KMS-11 (cell line): ENCODE measurements around the gene CELSR3.

ENCODE experiments used
- H2AFZ ChIP-seq: fragments of 200-600 bp; sonication (generic); 2 replicates; pipeline ENCODE4 v1.6.1; 2016; ENCODE audit warnings: antibody characterized with exemption, mixed run types, low read depth
- H3K27ac ChIP-seq: fragments of 200-600 bp; sonication (generic); 2 replicates; pipeline ENCODE4 v1.6.1; 2016; ENCODE audit warnings: mild to moderate bottlenecking, mixed run types
- H3K27me3 ChIP-seq: fragments of 200-600 bp; sonication (generic); 2 replicates; pipeline ENCODE4 v1.6.1; 2017; ENCODE audit warnings: mild to moderate bottlenecking, low read depth, mixed run types, moderate library complexity; ENCODE audit not compliant: insufficient read depth
- H3K36me3 ChIP-seq: fragments of 200-600 bp; sonication (generic); 2 replicates; pipeline ENCODE4 v1.6.1; 2017; ENCODE audit warnings: mild to moderate bottlenecking, mixed run types; ENCODE audit not compliant: insufficient read depth
- H3K4me1 ChIP-seq: fragments of 200-600 bp; sonication (generic); 2 replicates; pipeline ENCODE4 v1.6.1; 2016; ENCODE audit warnings: mild to moderate bottlenecking, low read depth, mixed run types; ENCODE audit not compliant: poor library complexity, severe bottlenecking
- H3K4me2 ChIP-seq: fragments of 200-600 bp; sonication (generic); 2 replicates; pipeline ENCODE4 v1.7.0; 2016; ENCODE audit warnings: mild to moderate bottlenecking, mixed run types
- H3K4me3 ChIP-seq: fragments of 200-600 bp; sonication (generic); IDR thresholded peaks from 2 replicates; pipeline ENCODE4 v1.6.1; 2017; ENCODE audit warnings: low read depth, low read length, mixed read lengths; ENCODE audit not compliant: insufficient read depth
- H3K79me2 ChIP-seq: fragments of 200-600 bp; sonication (generic); 2 replicates; pipeline ENCODE4 v1.6.1; 2016; ENCODE audit warnings: low read depth, mixed run types; ENCODE audit not compliant: insufficient read depth
- H3K9ac ChIP-seq: fragments of 200-600 bp; sonication (generic); 2 replicates; pipeline ENCODE4 v1.6.1; 2016; ENCODE audit warnings: mild to moderate bottlenecking, mixed run types
- H4K20me1 ChIP-seq: fragments of 200-600 bp; sonication (generic); 2 replicates; pipeline ENCODE4 v1.6.1; 2016; ENCODE audit warnings: mild to moderate bottlenecking, mixed run types; ENCODE audit not compliant: insufficient read depth
- CTCF ChIP-seq: fragments of 200-600 bp; sonication (generic); conservative IDR thresholded peaks from 2 replicates; pipeline ENCODE4 v1.6.1; 2017; ENCODE audit warnings: low read depth, mild to moderate bottlenecking, antibody characterized with exemption, low read length, moderate library complexity, mixed read lengths

Gene CELSR3

GRCh38 chr3:48662753-48663488 lies at the start of gene CELSR3:
CELSR3 (minus strand) TSS chr3:48662886; CDS start chr3:48662634, 252 bp downstream.
- H2AFZ ChIP-seq = peak within 1 kb of the TSS; percentile 54
- H3K79me2 ChIP-seq = no peaks in the 10 kb centered on the region
- H4K20me1 ChIP-seq = no peaks in the 10 kb centered on the region
- peak within 1 kb of the TSS; percentile 55 for H3K4me3 ChIP-seq
- H3K9ac ChIP-seq = peak within 1 kb of the TSS; percentile 92
- no peaks in the 10 kb centered on the region for H3K36me3 ChIP-seq
- peaks cover 5% of the 10 kb centered on the region for H3K4me1 ChIP-seq
- H3K27me3 ChIP-seq = no peaks in the 10 kb centered on the region
- no peak for TF ChIP-seq CTCF
- peak within 1 kb of the TSS; percentile 99 for H3K27ac ChIP-seq
- H3K4me2 ChIP-seq = peak within 1 kb of the TSS; percentile 89

- Histone ChIP-seq H3K27ac (no peak overlapping the region), H3K9ac (no peak overlapping the region), H3K4me3 (no peak overlapping the region), H3K4me1 (peaks cover 13% of the 10 kb centered on the region), H2AFZ (no peak overlapping the region), H3K27me3 (no peaks in the 10 kb centered on the region), H3K4me2 (no peak overlapping the region), H3K79me2 (peaks cover 85% of the 10 kb centered on the region), H3K36me3 (no peaks in the 10 kb centered on the region), H4K20me1 (no peaks in the 10 kb centered on the region)
- TF ChIP-seq CTCF = no peak
These were observed 49.0 kb upstream of the CELSR3 start for GRCh38 chr3:48711727-48712126.

- Histone ChIP-seq H3K9ac (no peak overlapping the region), H4K20me1 (no peaks in the 10 kb centered on the region), H3K27me3 (no peaks in the 10 kb centered on the region), H3K4me1 (no peaks in the 10 kb centered on the region), H2AFZ (no peak overlapping the region), H3K4me3 (no peak overlapping the region), H3K4me2 (no peak overlapping the region), H3K79me2 (peaks cover 66% of the 10 kb centered on the region), H3K36me3 (no peaks in the 10 kb centered on the region), H3K27ac (no peak overlapping the region)
- no peak for TF ChIP-seq CTCF
These were observed 46.4 kb upstream of the CELSR3 start for GRCh38 chr3:48709051-48709461.

- no peak overlapping the region for H3K4me2 ChIP-seq
- H3K9ac ChIP-seq = no peak overlapping the region
- H3K27me3 ChIP-seq = no peaks in the 10 kb centered on the region
- H3K27ac ChIP-seq = no peak overlapping the region
- no peak for TF ChIP-seq CTCF
- H3K79me2 ChIP-seq = peaks cover 64% of the 10 kb centered on the region; the same call in 1 of the 2 replicates
- H4K20me1 ChIP-seq = no peaks in the 10 kb centered on the region
- no peak overlapping the region for H3K4me3 ChIP-seq
- no peaks in the 10 kb centered on the region for H3K36me3 ChIP-seq
- H3K4me1 ChIP-seq = no peaks in the 10 kb centered on the region
- no peak overlapping the region for H2AFZ ChIP-seq
These were observed 45.8 kb upstream of the CELSR3 start for GRCh38 chr3:48708481-48708889.
